ENCODE measurements around the gene SIAH3. TPM values are rescaled to one million over a fixed set of nuclear protein-coding genes. Genes with fewer than 3 reads are reported as not detected.

Gene SIAH3
- polyA plus RNA-seq, 1 donor (not counting 4 experiments of a cell fraction or from before 2014, with no cell fraction given) = 0.12 TPM

DNA sequence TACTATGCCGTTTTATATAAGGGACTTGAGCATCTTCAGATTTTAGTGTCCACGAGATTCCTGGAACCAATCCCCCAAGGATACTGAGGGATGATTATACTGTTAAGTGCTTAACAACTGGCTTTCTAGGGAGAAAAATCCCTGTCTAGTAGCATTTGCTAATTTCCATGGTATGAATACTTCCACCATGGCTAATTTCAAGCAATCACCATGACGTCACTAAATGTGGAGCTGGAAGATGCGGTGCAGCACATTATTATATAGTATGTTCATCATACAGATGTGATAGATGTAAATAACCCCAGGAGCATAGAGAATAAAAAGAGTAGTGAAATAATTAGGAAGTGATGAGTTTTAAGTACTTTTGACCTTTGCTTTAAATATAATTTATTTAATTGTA, 72.7 kb downstream of the SIAH3 start:
- H3K4me2 ChIP-seq (ENCODE audit: control insufficient read depth, extremely low read depth, insufficient read depth, low read depth, low read length) = no peak overlapping the region
- H3K9me3 ChIP-seq (ENCODE audit: control insufficient read depth, low read depth, low read length) = no peaks in the 10 kb centered on the region
- no peak overlapping the region for H2AFZ ChIP-seq (ENCODE audit: control insufficient read depth, low read length)
- H3K79me2 ChIP-seq (ENCODE audit: control insufficient read depth, insufficient read depth, low read length) = no peaks in the 10 kb centered on the region
- DNase-seq (ENCODE audit: low read depth, low spot score) (no peak), FAIRE-seq (no peak)
- no peak overlapping the region for H3K9ac ChIP-seq (ENCODE audit: control insufficient read depth, extremely low read depth, insufficient read depth, low read length)
- no peaks in the 10 kb centered on the region for H3K27me3 ChIP-seq (ENCODE audit: control insufficient read depth, extremely low read depth, insufficient read depth, low read length)
- H3K36me3 ChIP-seq (ENCODE audit: control insufficient read depth in 2 of 2, extremely low read depth in 1 of 2, insufficient read depth in 2 of 2, low read length in 2 of 2) = no peaks in the 10 kb centered on the region
- H4K20me1 ChIP-seq (ENCODE audit: control insufficient read depth, extremely low read depth, insufficient read depth, low read length) = no peaks in the 10 kb centered on the region
- H3K9me1 ChIP-seq (ENCODE audit: control insufficient read depth, extremely low read depth, insufficient read depth, low read length) = no peaks in the 10 kb centered on the region
- H3K4me3 ChIP-seq (ENCODE audit: control insufficient read depth in 2 of 3, extremely low read depth in 1 of 3, insufficient read depth in 2 of 3, low read depth in 1 of 3, low read length in 3 of 3) = no peak overlapping the region
- no peak overlapping the region for H3K27ac ChIP-seq (ENCODE audit: control insufficient read depth, insufficient read depth, low read length)
- TF ChIP-seq EZH2 (IDR thresholded peaks at IDR 0.05; ENCODE audit: low read length) = no peak
- TF ChIP-seq, protein P1, sequence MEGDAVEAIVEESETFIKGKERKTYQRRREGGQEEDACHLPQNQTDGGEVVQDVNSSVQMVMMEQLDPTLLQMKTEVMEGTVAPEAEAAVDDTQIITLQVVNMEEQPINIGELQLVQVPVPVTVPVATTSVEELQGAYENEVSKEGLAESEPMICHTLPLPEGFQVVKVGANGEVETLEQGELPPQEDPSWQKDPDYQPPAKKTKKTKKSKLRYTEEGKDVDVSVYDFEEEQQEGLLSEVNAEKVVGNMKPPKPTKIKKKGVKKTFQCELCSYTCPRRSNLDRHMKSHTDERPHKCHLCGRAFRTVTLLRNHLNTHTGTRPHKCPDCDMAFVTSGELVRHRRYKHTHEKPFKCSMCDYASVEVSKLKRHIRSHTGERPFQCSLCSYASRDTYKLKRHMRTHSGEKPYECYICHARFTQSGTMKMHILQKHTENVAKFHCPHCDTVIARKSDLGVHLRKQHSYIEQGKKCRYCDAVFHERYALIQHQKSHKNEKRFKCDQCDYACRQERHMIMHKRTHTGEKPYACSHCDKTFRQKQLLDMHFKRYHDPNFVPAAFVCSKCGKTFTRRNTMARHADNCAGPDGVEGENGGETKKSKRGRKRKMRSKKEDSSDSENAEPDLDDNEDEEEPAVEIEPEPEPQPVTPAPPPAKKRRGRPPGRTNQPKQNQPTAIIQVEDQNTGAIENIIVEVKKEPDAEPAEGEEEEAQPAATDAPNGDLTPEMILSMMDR (optimal IDR thresholded peaks at IDR 0.05 in 1 of 3, IDR thresholded peaks at IDR 0.05 in 1 of 3, conservative IDR thresholded peaks at IDR 0.05 in 1 of 3; ENCODE audit: extremely low read depth in 1 of 3, insufficient read depth in 2 of 3, low read length in 3 of 3) = no peak
- dilution Hi-C loops (cut with MboI; ENCODE audit: extremely low pct_ligation_motif_present, low sequenced_read_pairs) = no loop called here
- peaks cover under 1% of the 10 kb centered on the region for H3K4me1 ChIP-seq (ENCODE audit: control insufficient read depth, extremely low read depth, insufficient read depth, low read length)

DNA sequence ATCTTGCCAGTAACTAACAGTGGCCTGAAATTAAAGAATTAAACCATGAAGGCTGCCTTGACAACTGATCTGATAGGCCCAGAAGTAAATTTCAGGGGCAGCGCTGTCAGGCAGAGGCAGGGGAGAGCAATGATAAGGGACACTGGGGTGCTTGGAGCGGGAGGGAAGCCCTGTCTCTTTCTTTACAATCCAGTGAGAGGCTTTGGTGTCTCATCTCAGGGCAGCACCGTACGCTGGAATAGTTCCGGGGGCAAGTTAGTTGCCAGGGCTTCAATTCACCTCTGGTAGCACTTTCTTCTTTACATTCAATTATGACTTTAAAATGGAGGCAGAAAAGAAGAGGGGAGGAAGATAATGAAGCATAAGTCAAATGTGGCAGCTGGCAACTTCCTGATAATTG, 74.8 kb downstream of the SIAH3 start:
- no peaks in the 10 kb centered on the region for H3K9me3 ChIP-seq (ENCODE audit: control insufficient read depth, low read depth, low read length)
- no peaks in the 10 kb centered on the region for H4K20me1 ChIP-seq (ENCODE audit: control insufficient read depth, extremely low read depth, insufficient read depth, low read length)
- FAIRE-seq (no peak), DNase-seq (ENCODE audit: low read depth, low spot score) (no peak)
- no peaks in the 10 kb centered on the region for H3K9me1 ChIP-seq (ENCODE audit: control insufficient read depth, extremely low read depth, insufficient read depth, low read length)
- H3K36me3 ChIP-seq (ENCODE audit: control insufficient read depth in 2 of 2, extremely low read depth in 1 of 2, insufficient read depth in 2 of 2, low read length in 2 of 2) = no peaks in the 10 kb centered on the region
- H3K4me1 ChIP-seq (ENCODE audit: control insufficient read depth, extremely low read depth, insufficient read depth, low read length) = peaks cover 12% of the 10 kb centered on the region
- no peak overlapping the region for H3K4me3 ChIP-seq (ENCODE audit: control insufficient read depth in 2 of 3, extremely low read depth in 1 of 3, insufficient read depth in 2 of 3, low read depth in 1 of 3, low read length in 3 of 3)
- H3K27me3 ChIP-seq (ENCODE audit: control insufficient read depth, extremely low read depth, insufficient read depth, low read length) = no peaks in the 10 kb centered on the region
- no peak overlapping the region for H3K4me2 ChIP-seq (ENCODE audit: control insufficient read depth, extremely low read depth, insufficient read depth, low read depth, low read length)
- H2AFZ ChIP-seq (ENCODE audit: control insufficient read depth, low read length) = no peak overlapping the region
- TF ChIP-seq, protein P1 (optimal IDR thresholded peaks at IDR 0.05 in 1 of 3, IDR thresholded peaks at IDR 0.05 in 1 of 3, conservative IDR thresholded peaks at IDR 0.05 in 1 of 3; ENCODE audit: extremely low read depth in 1 of 3, insufficient read depth in 2 of 3, low read length in 3 of 3) = no peak
- no peak for TF ChIP-seq EZH2 (IDR thresholded peaks at IDR 0.05; ENCODE audit: low read length)
- H3K79me2 ChIP-seq (ENCODE audit: control insufficient read depth, insufficient read depth, low read length) = no peaks in the 10 kb centered on the region
- no peak overlapping the region for H3K27ac ChIP-seq (ENCODE audit: control insufficient read depth, insufficient read depth, low read length)
- dilution Hi-C loops (cut with MboI; ENCODE audit: extremely low pct_ligation_motif_present, low sequenced_read_pairs) = no loop called here
- H3K9ac ChIP-seq (ENCODE audit: control insufficient read depth, extremely low read depth, insufficient read depth, low read length) = no peak overlapping the region
